Erythroblast (primary cell): ENCODE data around the gene AGAP1.

Experiments
- GATA1 ChIP-seq: IDR thresholded peaks from 2 replicates; pipeline ENCODE4 v1.6.1; 2011; ENCODE audit warnings: low read depth, mild to moderate bottlenecking, control low read depth, low read length, moderate library complexity
- POLR2A ChIP-seq: IDR thresholded peaks from 2 replicates; pipeline ENCODE4 v1.6.1; 2011; ENCODE audit warnings: mild to moderate bottlenecking, low read length

DNA sequence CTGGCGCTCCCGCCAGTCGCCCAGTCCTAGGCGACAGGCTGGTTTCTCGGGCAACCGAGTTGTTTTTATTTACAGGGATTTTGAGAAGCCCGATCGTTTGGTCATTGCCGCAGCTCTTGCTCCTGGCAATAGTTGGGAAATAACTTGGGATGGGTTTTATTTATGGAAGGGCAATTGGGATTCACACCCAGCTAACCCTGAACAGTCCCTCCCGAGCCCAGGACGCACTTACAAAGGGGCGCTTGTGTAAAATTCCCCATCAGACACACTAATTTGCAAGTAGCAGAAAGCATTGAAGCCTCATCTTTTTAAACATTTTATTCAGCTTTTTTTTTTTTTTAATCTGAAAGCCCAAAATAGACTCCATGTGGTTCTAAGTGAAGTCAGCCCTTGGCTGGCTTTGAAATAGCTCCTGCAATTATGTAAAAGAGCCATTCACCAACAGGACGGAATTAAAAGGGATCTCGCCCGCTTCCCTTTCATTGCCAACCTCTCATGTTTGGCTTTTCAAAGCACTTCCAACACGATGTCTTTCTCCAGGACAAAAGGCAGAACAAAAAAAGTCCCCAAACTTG, 677.9 kb downstream of the AGAP1 start:
- TF ChIP-seq POLR2A, result no peak
- TF ChIP-seq GATA1, result no peak
